ENCODE results near the gene SAPCD1.

Gene SAPCD1
- 0.15 to 0.22 reads per million in 2 donors for total RNA-seq

DNA sequence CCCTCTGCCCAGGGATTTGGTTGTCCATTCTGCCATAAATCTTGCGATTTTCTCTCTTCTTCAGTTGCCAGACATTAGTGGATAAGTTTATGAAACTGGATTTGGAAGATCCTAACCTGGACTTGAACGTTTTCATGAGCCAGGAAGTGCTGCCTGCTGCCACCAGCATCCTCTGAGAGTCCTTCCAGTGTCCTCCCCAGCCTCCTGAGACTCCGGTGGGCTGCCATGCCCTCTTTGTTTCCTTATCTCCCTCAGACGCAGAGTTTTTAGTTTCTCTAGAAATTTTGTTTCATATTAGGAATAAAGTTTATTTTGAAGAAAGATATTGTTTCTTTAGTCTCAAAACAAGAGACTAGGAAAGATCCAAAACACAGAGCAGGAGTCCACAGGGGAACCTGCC is at the start of gene SAPCD1:
SAPCD1 (plus strand) TSS at position 301 of the 400 bp plus-strand sequence. CDS start 399 bp downstream, outside the sequence.
- DNase-seq: no peak

DNA sequence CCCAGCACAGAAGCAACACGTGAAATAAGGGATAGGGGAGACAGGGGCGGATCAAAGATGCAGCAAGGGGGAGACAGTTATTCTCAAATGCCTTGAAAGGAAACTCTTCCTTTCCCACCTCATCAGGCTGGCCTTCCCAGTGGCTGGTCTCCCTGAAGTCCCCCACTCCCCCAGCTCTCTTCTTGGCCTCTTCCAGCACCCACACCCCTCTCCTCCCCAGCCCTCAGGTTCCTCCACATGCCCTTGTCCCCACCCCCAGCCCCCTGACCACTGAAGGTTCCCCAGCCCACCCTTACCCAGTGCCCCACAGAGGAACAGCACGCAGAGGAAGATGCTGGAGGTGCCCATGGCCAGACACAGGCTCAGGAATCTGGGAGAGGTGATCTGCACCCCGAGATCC is 49.0 kb upstream of the SAPCD1 start:
- DNase-seq: no peak

DNA sequence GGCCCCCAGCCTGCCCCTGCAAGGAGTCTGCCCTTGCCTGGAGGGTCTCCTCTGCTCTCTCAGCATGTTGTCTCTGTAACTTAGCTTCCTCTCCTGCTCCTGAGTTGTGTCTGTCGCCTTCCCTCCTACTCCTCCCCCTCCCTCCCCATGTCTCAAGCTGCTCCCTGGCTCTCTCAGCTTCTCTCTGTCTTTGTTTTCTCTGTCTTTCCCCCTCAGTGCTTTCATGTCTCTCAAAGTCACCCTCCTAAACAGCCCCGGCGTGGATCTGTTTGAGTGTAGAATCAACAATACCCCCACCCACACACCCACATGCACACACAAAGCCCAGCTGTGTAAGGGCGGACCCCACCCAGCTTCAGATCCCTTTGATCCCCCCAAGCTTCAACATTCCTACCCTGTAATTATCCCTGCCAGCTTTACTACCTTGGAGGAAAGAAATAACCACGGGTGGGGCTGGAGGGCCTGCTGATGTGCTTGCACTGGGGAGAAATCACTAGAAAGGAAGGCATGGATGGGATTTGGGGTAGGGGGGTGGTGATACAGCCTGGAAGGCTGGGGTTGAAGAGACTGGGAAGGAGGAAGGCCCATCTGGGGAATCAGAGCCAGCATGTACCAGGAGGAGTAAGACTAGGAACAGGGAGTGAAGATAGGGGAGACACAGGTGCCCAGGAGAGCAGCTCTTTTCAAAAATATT is 48.3 kb upstream of the SAPCD1 start:
- no peak for DNase-seq

DNA sequence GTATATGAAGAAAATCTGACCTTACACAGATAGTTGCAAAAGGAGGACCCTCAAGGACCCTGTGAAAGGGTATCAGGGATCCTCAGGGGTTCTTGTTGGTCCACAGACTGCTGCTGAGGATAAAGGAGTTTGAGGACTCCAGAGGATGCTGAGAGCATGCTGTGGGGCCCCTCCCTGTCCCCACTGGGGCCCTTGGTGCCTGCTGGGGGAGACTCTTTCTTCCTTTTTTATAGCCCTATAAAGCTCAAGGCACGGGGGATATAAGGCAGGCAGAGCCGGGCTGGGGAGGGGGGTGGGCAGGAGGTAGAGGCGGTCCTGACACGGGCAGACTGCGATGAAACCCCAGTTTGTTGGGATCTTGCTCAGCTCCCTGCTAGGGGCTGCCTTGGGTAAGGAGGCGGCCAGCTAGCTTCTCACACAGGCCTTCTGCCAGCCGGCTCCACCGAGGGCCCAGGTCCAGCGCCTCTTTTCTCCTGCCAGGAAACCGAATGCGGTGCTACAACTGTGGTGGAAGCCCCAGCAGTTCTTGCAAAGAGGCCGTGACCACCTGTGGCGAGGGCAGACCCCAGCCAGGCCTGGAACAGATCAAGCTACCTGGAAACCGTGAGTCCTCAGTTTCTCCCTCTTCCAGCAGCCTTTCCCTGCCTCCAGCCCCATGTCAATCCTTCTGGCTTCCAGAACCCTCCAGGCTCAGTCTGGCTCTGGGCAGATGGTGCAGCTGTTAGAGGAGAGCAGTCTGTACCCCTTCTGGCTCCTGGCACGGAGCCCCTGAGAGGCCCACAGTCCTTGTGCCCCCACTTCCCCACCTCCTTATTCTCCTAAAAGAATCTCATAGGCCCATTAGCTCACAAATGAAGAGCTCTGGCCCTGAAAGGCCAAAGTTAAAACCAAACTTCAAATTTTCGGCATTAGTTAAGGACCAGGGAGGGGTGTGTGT is 47.2 kb upstream of the SAPCD1 start, which contains the start of gene LY6G6D:
LY6G6D (plus strand) TSS at position 327 of the 937 bp plus-strand sequence; CDS start at position 335, 8 bp downstream.
- no peak for DNase-seq

DNA sequence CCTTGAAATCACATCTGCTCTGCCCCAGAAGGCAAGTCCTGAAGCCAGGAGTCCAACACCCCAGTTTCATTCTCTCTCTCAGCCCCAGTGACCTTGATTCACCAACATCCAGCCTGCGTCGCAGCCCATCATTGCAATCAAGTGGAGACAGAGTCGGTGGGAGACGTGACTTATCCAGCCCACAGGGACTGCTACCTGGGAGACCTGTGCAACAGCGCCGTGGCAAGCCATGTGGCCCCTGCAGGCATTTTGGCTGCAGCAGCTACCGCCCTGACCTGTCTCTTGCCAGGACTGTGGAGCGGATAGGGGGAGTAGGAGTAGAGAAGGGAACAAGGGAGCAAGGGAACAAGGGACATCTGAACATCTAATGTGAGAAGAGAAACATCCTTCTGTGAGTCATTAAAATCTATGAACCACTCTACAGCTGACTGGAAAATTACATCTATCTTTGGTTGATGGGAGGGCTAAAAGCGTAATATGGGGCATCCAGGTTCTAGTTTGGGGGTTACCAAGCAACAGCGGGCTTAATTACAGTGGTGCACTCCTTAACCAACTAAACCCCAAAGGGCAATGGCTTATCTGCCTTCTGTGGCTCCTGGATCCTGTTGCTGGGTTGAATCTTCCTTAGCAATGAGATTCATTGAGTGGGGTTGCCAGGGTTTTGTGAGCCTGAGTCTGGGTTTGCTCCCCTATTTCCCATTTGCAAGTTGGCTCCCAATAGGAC is 44.8 kb upstream of the SAPCD1 start:
- DNase-seq: no peak

DNA sequence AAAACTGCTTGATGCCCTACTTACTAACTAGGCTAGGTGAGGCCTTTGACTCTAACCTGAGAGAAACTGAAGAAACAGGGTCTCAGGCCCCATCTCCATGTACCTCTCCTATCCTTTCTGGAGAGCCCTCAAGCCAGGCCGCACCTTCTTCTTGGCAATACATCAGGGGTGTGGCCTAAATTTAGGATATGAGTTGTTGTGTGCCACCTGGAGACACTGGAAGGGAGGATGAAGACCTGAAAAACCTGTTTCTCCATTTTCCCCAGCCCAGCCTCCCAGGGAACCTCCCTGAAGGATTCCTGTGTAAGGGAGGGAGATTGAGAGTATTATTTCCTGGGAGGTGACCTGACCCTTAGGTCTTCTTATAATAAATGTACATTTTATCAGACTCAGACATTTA is 44.2 kb upstream of the SAPCD1 start:
- DNase-seq: no peak

DNA sequence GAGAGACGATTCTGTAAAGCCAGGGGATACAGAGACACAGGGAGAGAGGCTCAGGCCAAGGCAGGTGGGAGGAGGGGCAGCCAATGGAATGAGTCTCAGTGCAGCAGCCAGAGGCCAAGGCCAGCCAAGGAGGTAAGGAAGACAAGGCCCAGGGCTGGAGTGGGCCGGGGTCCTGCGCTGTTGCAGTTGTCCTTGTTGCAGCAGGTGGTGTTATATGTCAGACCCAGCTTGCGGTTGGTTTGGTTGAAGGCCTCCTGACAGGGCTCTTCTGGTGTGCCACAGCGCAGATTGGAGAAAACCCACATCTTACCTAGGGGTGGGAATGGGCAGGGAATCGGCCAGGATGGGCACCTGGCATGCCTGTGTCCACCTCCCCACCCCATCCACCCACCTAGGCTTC is 43.5 kb upstream of the SAPCD1 start:
- no peak for DNase-seq

DNA sequence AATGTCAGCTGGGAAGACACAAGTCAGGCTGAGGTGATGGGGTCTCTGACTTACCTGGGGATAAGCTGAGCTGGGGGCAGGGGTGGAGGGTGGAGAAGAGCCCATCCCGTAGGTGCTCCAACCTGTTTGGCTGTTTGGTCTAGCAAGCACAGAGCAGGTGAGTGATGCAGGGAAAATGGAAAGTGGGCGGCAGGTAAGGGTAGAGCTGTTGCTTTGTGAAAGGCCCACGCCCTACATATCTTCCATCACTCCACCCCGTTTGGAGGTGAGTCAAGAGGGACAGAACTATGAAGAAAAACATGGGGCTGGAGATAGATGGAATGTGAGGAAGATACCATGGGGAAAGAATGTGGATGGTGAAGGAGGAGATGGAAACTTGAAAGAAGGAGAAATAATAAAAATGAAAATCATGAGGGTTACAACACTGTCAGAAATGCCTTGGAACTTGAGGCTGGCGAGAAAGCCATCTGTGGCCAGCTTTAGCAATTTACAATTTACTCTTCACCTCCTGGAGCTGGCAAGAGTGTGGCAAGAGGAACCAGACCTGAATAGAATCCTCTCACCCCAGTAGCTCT is 42.2 kb upstream of the SAPCD1 start:
- DNase-seq: no peak

DNA sequence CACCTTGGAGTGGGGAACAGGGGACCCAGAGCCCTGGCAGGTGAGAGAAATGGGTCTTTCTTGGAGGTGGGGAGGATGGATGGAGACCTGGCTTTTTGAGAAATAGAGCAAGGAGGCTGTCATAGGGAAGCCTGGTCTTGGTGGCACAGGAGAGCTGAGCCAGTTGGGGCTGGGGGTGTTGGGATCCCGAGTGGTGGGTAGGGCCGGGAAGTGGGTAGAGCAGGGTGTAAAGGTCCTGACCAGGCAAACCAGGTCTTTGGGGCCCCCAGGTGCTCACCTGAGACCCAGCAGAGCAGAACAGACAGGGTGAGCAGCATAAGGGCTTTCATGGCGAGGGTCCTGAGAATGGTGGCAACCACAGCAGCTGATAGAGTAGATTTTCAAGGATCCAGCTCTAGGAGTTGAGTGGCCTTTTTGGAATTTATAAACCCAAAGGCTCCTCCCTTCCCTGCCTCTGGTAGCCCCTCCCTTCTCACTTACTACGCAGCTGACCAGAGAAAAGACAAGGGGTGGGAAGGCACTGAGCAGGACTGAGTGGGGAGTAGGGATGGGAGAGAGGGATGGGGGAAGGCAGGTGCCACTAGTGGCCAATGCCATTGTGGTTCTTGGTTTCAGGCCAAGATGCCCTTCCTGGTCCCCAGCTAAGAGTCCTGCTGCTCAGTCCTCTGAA is 41.0 kb upstream of the SAPCD1 start, which contains the start of gene LY6G6C:
LY6G6C (minus strand) TSS at position 396 of the 670 bp plus-strand sequence; CDS start at position 329, 67 bp downstream.
- DNase-seq: no peak

DNA sequence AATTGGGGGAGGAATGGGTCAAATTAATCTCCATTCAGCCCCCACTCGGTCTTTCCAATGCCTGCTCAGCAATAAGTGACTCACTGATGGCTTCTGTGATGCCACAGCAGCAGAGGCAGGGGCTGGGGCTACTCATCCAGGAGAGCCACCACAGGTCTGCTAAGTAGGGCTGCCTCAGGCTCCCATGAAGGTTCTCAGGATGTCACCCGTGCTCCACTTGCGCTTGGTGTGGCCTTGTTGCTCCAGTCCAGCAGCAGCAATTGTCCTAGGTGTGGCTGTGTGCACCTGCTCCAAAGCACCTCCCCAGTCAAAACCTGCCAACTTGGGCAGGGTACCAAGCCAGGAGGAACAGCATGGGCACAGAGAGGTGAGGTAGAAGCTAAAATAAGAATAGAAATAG is 40.3 kb upstream of the SAPCD1 start:
- no peak for DNase-seq

DNA sequence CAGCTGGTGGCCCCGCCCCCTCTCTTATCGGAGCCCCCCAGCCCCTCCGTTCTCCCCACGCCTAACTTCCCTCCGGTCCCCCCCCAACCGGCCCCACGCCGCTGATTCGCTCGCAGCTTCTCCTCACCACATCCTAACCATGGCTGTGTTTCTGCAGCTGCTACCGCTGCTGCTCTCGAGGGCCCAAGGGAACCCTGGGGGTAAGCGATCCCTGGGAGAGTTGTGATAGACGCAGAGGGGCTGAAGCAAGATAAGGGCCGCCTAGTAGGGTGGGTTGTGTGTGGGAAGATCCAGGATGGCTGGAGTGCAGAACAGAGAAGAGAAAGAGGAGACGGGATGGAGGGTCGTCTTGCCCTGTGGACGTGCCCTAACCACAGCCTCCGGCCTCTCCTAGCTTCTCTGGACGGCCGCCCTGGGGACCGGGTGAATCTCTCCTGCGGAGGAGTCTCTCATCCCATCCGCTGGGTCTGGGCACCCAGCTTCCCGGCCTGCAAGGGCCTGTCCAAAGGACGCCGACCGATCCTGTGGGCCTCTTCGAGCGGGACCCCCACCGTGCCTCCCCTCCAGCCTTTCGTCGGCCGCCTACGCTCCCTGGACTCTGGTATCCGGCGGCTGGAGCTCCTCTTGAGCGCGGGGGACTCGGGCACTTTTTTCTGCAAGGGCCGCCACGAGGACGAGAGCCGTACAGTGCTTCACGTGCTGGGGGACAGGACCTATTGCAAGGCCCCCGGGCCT is 39.0 kb upstream of the SAPCD1 start, which contains the start of gene MPIG6B:
MPIG6B (plus strand) TSS at position 129 of the 735 bp plus-strand sequence; CDS start at position 140, 11 bp downstream.
- DNase-seq: no peak

DNA sequence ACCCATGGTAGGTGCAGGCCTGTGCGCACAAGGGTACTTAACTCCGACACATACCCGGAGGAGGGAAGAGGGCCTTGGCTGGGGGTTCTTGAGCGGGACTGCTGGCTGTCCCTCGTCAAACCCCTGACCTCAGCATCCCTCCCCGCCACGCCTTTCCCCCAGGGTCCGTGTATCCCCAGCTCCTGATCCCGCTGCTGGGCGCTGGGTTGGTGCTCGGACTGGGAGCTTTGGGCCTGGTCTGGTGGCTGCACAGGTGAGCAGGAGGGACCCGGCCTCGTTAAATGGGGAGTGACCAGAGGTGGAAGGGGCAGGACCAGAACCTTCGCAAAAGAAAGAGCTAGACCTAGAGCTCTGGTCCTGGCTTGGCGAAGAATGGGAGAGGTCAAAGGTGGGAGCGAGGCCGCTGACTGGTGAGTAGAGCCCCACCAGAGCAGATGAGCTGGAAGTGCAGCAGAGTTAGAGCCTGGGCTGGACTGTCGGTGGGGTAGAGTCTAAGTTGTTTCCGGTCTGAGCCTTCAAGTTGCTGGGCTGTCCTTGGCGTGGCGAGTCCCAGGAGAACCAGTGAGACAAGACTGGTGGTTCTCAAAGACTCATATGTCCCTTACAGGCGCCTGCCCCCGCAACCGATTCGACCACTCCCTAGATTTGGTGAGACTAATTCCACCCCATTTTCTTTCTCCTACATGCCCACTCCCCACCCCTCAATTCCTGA is 38.3 kb upstream of the SAPCD1 start:
- no peak for DNase-seq

DNA sequence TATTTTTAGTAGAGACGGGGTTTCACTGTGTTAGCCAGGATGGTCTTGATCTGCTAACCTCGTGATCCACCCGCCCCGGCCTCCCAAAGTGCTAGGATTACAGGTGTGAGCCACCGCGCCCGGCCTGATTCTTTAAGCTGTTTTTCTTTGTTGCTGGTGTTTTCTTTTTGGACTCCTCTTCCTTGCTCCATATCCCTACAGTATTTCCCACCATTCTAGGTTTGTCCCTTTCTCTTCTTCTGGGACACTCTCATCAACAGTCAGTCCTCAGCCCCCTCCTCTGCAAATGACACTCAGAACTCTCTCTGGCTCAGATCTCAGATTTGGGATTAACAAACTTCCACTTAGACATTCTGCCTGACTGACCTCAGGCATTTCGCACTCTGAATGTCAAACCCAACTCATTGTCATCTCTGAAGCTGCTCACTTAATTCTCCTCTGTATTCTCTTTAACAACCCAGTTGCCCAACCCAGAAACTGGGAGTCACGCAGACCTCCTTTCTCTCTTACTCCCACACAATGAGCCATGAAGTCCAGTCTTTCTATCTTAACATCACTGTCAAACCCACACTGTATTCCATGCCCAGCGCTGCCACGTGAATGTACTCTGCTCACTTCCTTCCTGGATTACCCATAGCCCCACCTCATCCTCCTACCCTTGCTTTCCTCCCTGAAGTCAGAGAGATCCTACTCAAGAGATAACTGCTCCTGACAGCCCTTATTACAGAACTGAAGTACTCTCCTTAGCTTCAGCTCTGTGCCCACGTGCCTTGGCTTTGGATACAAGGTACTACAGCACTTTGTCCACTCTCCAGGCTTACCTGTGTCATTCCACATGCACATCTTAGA is 36.7 kb upstream of the SAPCD1 start:
- DNase-seq: no peak

DNA sequence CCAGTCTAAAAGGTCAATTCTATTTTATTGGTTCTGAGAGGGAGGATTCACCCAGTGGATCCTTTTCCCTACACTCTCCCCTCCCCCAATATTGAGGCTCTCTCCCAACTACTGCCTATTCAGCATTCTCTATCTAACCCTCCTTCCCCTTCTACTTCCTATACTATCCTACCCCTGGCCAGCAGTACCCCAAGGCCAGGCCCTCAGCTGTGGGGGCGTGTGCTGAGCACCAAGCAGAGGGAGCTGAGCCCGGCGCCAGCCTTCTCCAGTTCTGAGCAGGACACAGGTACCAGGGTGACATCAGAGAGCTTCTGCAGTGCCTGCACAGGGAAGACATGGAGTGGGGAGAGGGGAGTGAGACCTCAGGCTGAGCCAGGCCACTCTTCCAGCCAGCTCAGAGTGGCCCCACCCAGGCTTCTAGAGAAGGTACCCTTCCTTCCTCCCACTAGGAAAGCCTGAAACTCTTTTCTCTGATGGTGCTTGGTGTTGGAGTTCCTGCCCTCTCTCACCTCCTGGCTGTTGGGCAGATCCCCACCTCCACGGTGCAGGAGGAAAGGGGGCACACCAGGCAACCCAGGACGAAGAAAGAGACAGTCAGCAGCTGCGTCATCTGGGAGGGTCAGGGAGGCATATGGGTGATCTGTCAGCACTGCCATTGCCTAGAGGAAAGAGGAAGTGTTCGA is 35.3 kb upstream of the SAPCD1 start:
- DNase-seq: no peak

DNA sequence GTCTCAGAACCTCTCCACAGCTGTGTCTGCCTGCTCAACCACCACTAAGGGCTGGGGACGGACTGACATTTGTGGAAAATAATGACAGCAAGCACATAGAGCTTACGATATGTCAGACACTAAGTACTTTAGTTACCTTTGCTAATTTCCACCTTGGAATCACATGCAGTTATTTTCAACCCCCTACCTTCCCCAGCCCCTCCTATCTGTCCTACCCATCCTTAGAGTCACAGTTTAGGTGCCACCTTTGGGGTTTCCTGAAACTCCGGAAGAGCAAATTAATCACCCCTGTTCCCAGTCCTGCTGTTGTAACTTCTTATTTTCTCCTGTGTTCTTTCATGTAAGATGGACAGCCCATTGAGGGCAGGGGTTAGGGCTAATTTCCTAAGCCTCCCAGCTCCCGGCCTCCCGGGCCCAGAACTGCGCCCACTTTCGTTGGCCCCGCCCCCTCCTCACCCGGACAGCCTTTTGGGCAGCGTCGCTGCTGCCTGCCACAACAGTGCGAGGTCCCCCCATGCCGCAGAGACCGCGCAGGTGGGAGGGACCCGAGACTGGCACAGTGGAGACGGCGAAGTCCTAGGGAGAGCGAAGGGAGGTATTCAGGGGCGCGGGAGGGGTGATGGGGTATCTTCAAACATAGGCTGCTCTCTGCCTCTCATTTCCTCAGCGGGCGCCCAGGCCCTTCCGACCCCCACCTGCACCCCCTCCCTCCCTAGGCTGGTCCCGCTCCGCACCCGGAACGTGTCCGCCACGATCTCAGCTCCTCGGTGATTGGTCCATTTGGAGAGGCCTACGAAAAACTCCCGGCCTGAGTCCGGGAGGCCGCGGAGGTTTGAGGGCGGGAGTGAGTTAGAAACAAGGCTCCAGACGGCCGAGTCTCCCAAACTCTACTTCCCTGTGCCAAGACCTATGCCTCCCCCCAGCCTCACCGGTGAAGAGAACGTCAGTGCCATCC is 34.5 kb upstream of the SAPCD1 start:
- DNase-seq: no peak

DNA sequence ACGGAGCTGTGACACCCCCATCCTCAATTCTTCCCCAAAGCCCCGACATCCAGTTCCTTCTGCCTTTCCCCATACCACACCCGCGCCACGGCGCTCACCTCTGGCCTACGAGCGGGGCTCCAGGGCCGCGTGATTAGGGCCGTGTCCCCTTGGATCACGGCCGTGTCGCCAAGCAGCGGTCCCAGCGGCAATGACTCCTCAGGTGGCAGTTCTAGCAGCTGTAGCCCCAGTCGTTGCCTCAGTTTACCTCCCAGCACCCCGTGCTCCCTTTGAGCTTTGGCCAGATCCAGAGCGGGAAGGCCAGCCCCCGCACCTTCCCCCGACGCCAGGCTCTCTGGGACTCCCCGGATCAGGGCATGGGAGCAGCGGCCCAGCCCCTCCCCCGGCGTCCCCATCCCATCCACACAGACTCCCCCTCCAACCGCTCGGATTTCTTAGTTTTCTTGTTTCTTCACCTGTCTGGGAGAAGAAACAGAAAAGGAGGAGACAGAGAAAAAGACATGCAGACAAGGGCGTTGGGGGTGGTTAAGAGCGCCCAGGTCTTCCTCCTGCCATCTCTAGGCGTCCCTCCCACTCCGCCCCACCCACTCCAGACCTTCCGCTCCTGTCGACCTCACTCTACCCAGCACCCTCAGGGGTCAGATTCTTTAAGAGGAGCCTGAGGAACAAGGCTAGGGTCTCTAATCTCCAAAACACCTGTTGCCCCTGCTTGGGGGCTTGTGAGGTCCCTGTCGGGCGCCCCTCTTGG is 33.5 kb upstream of the SAPCD1 start, which contains the start of gene DDAH2:
DDAH2 (minus strand) TSS at position 533 of the 748 bp plus-strand sequence; CDS start at position 395, 138 bp downstream.
- no peak for DNase-seq

DNA sequence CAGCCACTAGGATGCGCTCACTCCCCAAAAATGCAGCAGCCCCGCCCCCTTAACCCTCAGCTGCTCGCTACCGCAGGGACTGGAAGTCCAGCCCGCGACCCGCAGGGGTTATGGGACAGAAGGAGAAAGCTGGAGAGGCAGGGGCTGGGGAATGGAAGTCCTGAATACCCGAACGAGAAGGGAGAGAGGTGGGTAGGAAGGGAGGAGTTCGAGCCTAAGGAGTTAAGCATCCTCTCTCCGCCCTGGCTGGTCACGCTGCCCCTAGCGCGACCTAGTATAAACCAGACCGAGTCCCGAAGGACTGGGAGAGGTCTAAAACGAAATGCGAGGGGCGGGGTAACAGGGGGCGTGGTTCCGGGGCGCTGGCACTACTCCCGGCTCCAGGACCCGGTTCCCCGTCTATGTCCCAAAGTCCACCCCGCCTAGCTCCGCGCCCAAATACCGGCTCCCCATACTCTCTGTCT is 32.9 kb upstream of the SAPCD1 start:
- no peak for DNase-seq

Measured in activated gamma-delta T cell (primary cell).